Peyer's patch (tissue), 4 donors: ENCODE results near the gene LUC7L. TPM values are rescaled to one million over a fixed set of nuclear protein-coding genes. Genes with fewer than 3 reads are reported as not detected.

ENCODE experiments used
- DNase-seq, 3 donors: peaks; one replicate each; pipeline ENCODE4 v3.0.0-alpha.2; 2017 to 2019
- H3K27ac ChIP-seq, 4 donors: fragments of 200-600 bp; sonication (generic); one replicate each; pipeline ENCODE4 v1.5.1; 2016 to 2019
- H3K27me3 ChIP-seq, 2 donors: fragments of 200-600 bp; sonication (generic); one replicate each; pipeline ENCODE4 v1.5.1; 2019
- H3K36me3 ChIP-seq, 3 donors: fragments of 200-600 bp; sonication (generic); one replicate each; pipeline ENCODE4 v1.5.1; 2016 to 2019
- H3K4me1 ChIP-seq, 4 donors: fragments of 200-600 bp; sonication (generic); one replicate each; pipeline ENCODE4 v1.5.1; 2016 to 2019
- H3K4me3 ChIP-seq, 4 donors: fragments of 200-600 bp; sonication (generic); 1 replicate in 3 of 4; 2 replicates in 1 of 4; pipeline ENCODE4 v1.5.1; 2016 to 2019; ENCODE audit warnings: mild to moderate bottlenecking in 1 of 4
- H3K9me3 ChIP-seq, 4 donors: fragments of 200-600 bp; sonication (generic); one replicate each; pipeline ENCODE4 v1.5.1; 2016 to 2019; ENCODE audit warnings: mild to moderate bottlenecking in 1 of 4
- CTCF ChIP-seq, 6 experiments: fragments of 450-650 bp in 4 of 6; fragments of 200-600 bp in 2 of 6; sonication (generic) in 1 of 6; IDR thresholded peaks; one replicate each; pipeline ENCODE4 v1.5.1; 2017 to 2019; ENCODE audit warnings: antibody characterized with exemption in 6 of 6, mild to moderate bottlenecking in 3 of 6, moderate library complexity in 1 of 6
- POLR2A ChIP-seq, 2 donors: fragments of 450-650 bp; IDR thresholded peaks; one replicate each; pipeline ENCODE4 v1.5.1; 2017; ENCODE audit warnings: antibody characterized with exemption in 2 of 2, mild to moderate bottlenecking in 2 of 2, moderate library complexity in 2 of 2
- total RNA-seq, 4 donors: library from RNA; depleted of rRNA; stranded (reverse); fragments of >200 nt; gene quantifications; one replicate each; pipeline ENCODE4 v1.1.0, GENCODE V29; 2016

The LUC7L gene
- total RNA-seq, 4 donors from 2014 or later, result 87.6 to 440 (median 156) TPM

GRCh38 chr16:264440-264951, 35.2 kb upstream of the LUC7L start:
- peak in 1 of 3 donors; percentile 43 for DNase-seq
- Histone ChIP-seq H3K4me3 (no peak overlapping the region), H3K27me3 (no peaks in the 10 kb centered on the region), H3K27ac (no peak overlapping the region), H3K36me3 (peaks cover 0 to 56% (median 0%) of the 10 kb centered on the region in 3 donors), H3K9me3 (no peaks in the 10 kb centered on the region), H3K4me1 (peaks cover 0 to 25% (median 0%) of the 10 kb centered on the region in 4 donors)
- TF ChIP-seq POLR2A (IDR thresholded peaks at IDR 0.05) (no peak), CTCF (IDR thresholded peaks at IDR 0.05) (no peak)

- Histone ChIP-seq H3K27me3 (no peaks in the 10 kb centered on the region), H3K4me3 (no peak overlapping the region), H3K36me3 (peaks cover 0 to 62% (median 0%) of the 10 kb centered on the region in 3 donors), H3K27ac (no peak overlapping the region), H3K4me1 (peaks cover 0 to 25% (median 0%) of the 10 kb centered on the region in 4 donors), H3K9me3 (no peaks in the 10 kb centered on the region)
- DNase-seq, result no peak
- TF ChIP-seq POLR2A (IDR thresholded peaks at IDR 0.05) (no peak), CTCF (IDR thresholded peaks at IDR 0.05) (no peak)
Observed at GRCh38 chr16:263944-264343, 34.7 kb upstream of the LUC7L start.

GRCh38 chr16:263182-263774, 34.0 kb upstream of the LUC7L start:
- Histone ChIP-seq H3K4me3 (no peak overlapping the region), H3K27me3 (no peaks in the 10 kb centered on the region), H3K36me3 (peaks cover 0 to 65% (median 0%) of the 10 kb centered on the region in 3 donors), H3K27ac (no peak overlapping the region), H3K9me3 (no peaks in the 10 kb centered on the region), H3K4me1 (peaks cover 0 to 25% (median 0%) of the 10 kb centered on the region in 4 donors)
- TF ChIP-seq CTCF (IDR thresholded peaks at IDR 0.05), result no peak
- TF ChIP-seq POLR2A (IDR thresholded peaks at IDR 0.05), result no peak
- no peak for DNase-seq

GRCh38 chr16:262121-262745, 33.0 kb upstream of the LUC7L start:
- no peak for DNase-seq
- Histone ChIP-seq H3K4me3 (no peak overlapping the region), H3K27me3 (no peaks in the 10 kb centered on the region), H3K27ac (no peak overlapping the region), H3K4me1 (peaks cover 0 to 19% (median 0%) of the 10 kb centered on the region in 4 donors), H3K36me3 (peaks cover 0 to 65% (median 0%) of the 10 kb centered on the region in 3 donors), H3K9me3 (no peaks in the 10 kb centered on the region)
- TF ChIP-seq CTCF (IDR thresholded peaks at IDR 0.05) (no peak), POLR2A (IDR thresholded peaks at IDR 0.05) (no peak)

- no peak overlapping the region for H3K4me3 ChIP-seq
- H3K27me3 ChIP-seq, result no peaks in the 10 kb centered on the region
- peaks cover 0 to 9% (median 0%) of the 10 kb centered on the region in 4 donors for H3K4me1 ChIP-seq
- H3K27ac ChIP-seq, result no peak overlapping the region
- TF ChIP-seq CTCF (IDR thresholded peaks at IDR 0.05), result no peak
- no peak for TF ChIP-seq POLR2A (IDR thresholded peaks at IDR 0.05)
- H3K9me3 ChIP-seq, result no peaks in the 10 kb centered on the region
- DNase-seq, result no peak
- peaks cover 0 to 67% (median 0%) of the 10 kb centered on the region in 3 donors for H3K36me3 ChIP-seq
Observed at GRCh38 chr16:261031-261691, 31.9 kb upstream of the LUC7L start.
